Vagina (tissue), 2 donors: ENCODE measurements around the gene KRTAP1-1. TPM values are rescaled to one million over a fixed set of nuclear protein-coding genes. Genes with fewer than 3 reads are reported as not detected.
A peak's percentile ranks its signal among the peaks of the same experiment; 100 is the strongest.

Experiments
- DNase-seq, 2 donors: peaks; one replicate each; pipeline ENCODE4 v3.0.0-alpha.2; 2017; ENCODE audit errors: extremely low spot score in 2 of 2
- H3K27ac ChIP-seq: fragments of 200-600 bp; sonication (generic); one replicate; pipeline ENCODE4 v1.5.1; 2019
- H3K27me3 ChIP-seq: fragments of 200-600 bp; sonication (generic); one replicate; pipeline ENCODE4 v1.5.1; 2019
- H3K36me3 ChIP-seq, 2 donors: fragments of 200-600 bp; sonication (generic); one replicate each; pipeline ENCODE4 v1.5.1; 2017 to 2019
- H3K4me1 ChIP-seq: fragments of 200-600 bp; sonication (generic); one replicate; pipeline ENCODE4 v1.5.1; 2019
- H3K4me3 ChIP-seq, 2 donors: fragments of 200-600 bp; sonication (generic); 1 replicate in 1 of 2; 2 replicates in 1 of 2; pipeline ENCODE4 v1.5.1; 2016 to 2019
- H3K9me3 ChIP-seq: fragments of 200-600 bp; sonication (generic); one replicate; pipeline ENCODE4 v1.5.1; 2019
- POLR2A ChIP-seq, 2 donors: fragments of 450-650 bp; IDR thresholded peaks; one replicate each; pipeline ENCODE4 v1.6.1; 2017; ENCODE audit warnings: antibody characterized with exemption in 2 of 2, mild to moderate bottlenecking in 2 of 2, moderate library complexity in 2 of 2
- POLR2AphosphoS5 ChIP-seq, 2 donors: sonication (generic); formaldehyde crosslinking; IDR thresholded peaks; one replicate each; pipeline ENCODE4 v1.9.0; 2017; ENCODE audit warnings: antibody characterized with exemption in 2 of 2, mild to moderate bottlenecking in 2 of 2, low read depth in 1 of 2; ENCODE audit not compliant: insufficient read depth in 1 of 2
- intact Hi-C: fragments of 100-400 bp; cut with DNase I; formaldehyde crosslinking; loops from one replicate; pipeline ENCODE4 v1.15.1; 2023
- total RNA-seq: library from RNA; depleted of rRNA; stranded (reverse); fragments of >200 nt; gene quantifications from one replicate; pipeline ENCODE4 v1.2.3, GENCODE V29; 2016
- TF ChIP-seq, protein P1 (sequence below), 3 experiments: fragments of 450-650 bp in 2 of 3; fragments of 200-600 bp in 1 of 3; sonication (generic) in 1 of 3; IDR thresholded peaks; one replicate each; pipeline ENCODE4 v1.5.1; 2017 to 2019; ENCODE audit warnings: antibody characterized with exemption in 3 of 3, mild to moderate bottlenecking in 2 of 3, moderate library complexity in 2 of 3

KRTAP1-1 gene
- total RNA-seq, 1 donor from 2014 or later = not detected

DNA sequence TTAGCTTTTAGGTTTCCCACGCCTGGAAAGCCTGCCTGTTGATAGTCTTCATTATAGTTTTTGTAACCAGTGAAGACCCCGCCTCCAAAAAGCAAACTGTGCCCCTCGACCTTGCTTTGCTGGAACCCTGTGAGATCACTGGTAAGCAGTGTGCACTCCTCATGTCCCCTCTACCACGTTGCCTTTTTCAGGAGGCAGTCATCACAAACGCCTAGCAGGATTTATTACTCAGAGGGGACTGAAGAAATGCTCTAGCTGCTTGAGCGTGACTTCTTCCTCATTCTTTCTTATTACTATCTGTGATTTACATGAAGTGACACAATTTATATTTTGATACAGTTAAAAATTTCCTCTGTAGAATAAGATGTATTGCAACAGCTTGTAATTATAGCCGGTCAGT is 25.8 kb downstream of the KRTAP1-1 start:
- H3K27me3 ChIP-seq = no peaks in the 10 kb centered on the region
- no peak for DNase-seq
- peaks cover 7% of the 10 kb centered on the region for H3K4me1 ChIP-seq
- H3K36me3 ChIP-seq = no peaks in the 10 kb centered on the region
- H3K27ac ChIP-seq = no peak overlapping the region
- intact Hi-C loops = no loop called here
- no peak for TF ChIP-seq POLR2A (IDR thresholded peaks at IDR 0.05)
- TF ChIP-seq POLR2AphosphoS5 (IDR thresholded peaks at IDR 0.05; ENCODE audit: insufficient read depth in 1 of 2, low read depth in 1 of 2) = no peak
- TF ChIP-seq, protein P1, sequence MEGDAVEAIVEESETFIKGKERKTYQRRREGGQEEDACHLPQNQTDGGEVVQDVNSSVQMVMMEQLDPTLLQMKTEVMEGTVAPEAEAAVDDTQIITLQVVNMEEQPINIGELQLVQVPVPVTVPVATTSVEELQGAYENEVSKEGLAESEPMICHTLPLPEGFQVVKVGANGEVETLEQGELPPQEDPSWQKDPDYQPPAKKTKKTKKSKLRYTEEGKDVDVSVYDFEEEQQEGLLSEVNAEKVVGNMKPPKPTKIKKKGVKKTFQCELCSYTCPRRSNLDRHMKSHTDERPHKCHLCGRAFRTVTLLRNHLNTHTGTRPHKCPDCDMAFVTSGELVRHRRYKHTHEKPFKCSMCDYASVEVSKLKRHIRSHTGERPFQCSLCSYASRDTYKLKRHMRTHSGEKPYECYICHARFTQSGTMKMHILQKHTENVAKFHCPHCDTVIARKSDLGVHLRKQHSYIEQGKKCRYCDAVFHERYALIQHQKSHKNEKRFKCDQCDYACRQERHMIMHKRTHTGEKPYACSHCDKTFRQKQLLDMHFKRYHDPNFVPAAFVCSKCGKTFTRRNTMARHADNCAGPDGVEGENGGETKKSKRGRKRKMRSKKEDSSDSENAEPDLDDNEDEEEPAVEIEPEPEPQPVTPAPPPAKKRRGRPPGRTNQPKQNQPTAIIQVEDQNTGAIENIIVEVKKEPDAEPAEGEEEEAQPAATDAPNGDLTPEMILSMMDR (IDR thresholded peaks at IDR 0.05) = no peak
- H3K9me3 ChIP-seq = no peaks in the 10 kb centered on the region
- H3K4me3 ChIP-seq = no peak overlapping the region

DNA sequence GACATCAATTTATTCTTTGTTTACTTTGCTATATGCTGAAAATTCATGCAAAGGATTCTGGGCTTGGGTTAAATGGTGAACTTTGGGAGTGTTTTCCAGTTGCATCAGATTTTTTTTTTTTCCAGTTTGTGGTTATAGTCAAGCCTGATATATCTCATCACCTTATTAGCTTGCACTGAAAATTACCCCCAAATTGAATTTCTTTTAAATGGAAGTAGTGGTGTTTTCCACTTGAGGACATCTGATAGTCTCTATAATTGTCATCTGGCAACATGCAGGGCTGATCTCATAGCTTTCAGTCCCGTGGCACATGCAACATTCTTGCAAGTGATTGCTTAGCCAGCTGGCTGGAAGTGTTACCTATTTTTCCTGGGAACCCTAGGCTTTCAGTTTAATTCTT is 27.6 kb downstream of the KRTAP1-1 start:
- no peak for DNase-seq
- intact Hi-C loops = no loop called here
- Histone ChIP-seq H3K36me3 (no peaks in the 10 kb centered on the region), H3K27me3 (no peaks in the 10 kb centered on the region), H3K9me3 (no peaks in the 10 kb centered on the region), H3K4me1 (peaks cover 7% of the 10 kb centered on the region), H3K4me3 (no peak overlapping the region), H3K27ac (peak overlapping the region; percentile 73)
- TF ChIP-seq POLR2A (IDR thresholded peaks at IDR 0.05) = no peak

DNA sequence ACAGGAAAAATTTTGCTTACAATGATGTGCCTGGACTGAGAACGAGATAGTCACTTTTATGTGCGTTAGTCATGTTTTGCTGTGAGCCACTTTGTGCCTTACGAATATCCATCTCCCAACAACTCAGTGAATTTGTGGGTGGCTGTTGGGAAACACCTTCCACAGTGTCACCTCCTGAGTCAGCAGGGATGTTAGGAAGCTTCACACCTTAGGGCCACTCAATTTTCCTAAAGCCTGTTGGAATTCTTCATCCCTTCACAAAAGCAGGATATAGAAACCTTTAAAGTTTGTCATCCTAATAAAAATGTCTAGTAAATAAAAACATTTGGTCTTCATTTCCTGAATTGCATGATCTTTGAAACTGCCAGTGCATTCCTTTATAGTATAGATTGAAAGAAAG is 28.1 kb downstream of the KRTAP1-1 start:
- TF ChIP-seq, protein P1 (IDR thresholded peaks at IDR 0.05) = no peak
- TF ChIP-seq POLR2A (IDR thresholded peaks at IDR 0.05) (no peak), POLR2AphosphoS5 (IDR thresholded peaks at IDR 0.05; ENCODE audit: insufficient read depth in 1 of 2, low read depth in 1 of 2) (no peak)
- Histone ChIP-seq H3K4me3 (no peak overlapping the region), H3K4me1 (peaks cover 7% of the 10 kb centered on the region), H3K27me3 (no peaks in the 10 kb centered on the region), H3K27ac (peak overlapping the region; percentile 73), H3K36me3 (no peaks in the 10 kb centered on the region), H3K9me3 (no peaks in the 10 kb centered on the region)
- DNase-seq = no peak
- intact Hi-C loops = no loop called here

- Histone ChIP-seq H3K36me3 (no peaks in the 10 kb centered on the region), H3K27me3 (no peaks in the 10 kb centered on the region), H3K4me3 (no peak overlapping the region), H3K9me3 (no peaks in the 10 kb centered on the region), H3K4me1 (peaks cover 7% of the 10 kb centered on the region), H3K27ac (peak overlapping the region; percentile 73)
- intact Hi-C loops = no loop called here
- no peak for DNase-seq
- TF ChIP-seq POLR2AphosphoS5 (IDR thresholded peaks at IDR 0.05; ENCODE audit: insufficient read depth in 1 of 2, low read depth in 1 of 2) (no peak), POLR2A (IDR thresholded peaks at IDR 0.05) (no peak)
- TF ChIP-seq, protein P1 (IDR thresholded peaks at IDR 0.05) = no peak
Observed at GRCh38 chr17:41012326-41013120, 28.7 kb downstream of the KRTAP1-1 start.

GRCh38 chr17:41010441-41010840 is 30.8 kb downstream of the KRTAP1-1 start:
- intact Hi-C loops = no loop called here
- Histone ChIP-seq H3K36me3 (no peaks in the 10 kb centered on the region), H3K9me3 (no peaks in the 10 kb centered on the region), H3K27ac (no peak overlapping the region), H3K4me1 (peaks cover 7% of the 10 kb centered on the region), H3K27me3 (no peaks in the 10 kb centered on the region), H3K4me3 (no peak overlapping the region)
- no peak for DNase-seq
- TF ChIP-seq, protein P1 (IDR thresholded peaks at IDR 0.05) = no peak
- TF ChIP-seq POLR2AphosphoS5 (IDR thresholded peaks at IDR 0.05; ENCODE audit: insufficient read depth in 1 of 2, low read depth in 1 of 2) = no peak
